Brain pericyte (primary cell): Measurements from ENCODE around the gene KIF16B.
"Not testable (repeated sequence)": the region's sequence is repeated elsewhere in the genome, so short reads cannot be mapped to it uniquely, and the experiment has no call there.

ENCODE experiments used
- DNase-seq: peaks from one replicate; pipeline ENCODE4 v3.0.0-alpha.2; 2012; ENCODE audit warnings: low read depth, low spot score

The KIF16B gene

GRCh38 chr20:16573001-16573965 lies at the start of gene KIF16B:
Gene KIF16B (minus strand): TSS chr20:16573448. CDS start chr20:16573275, 173 bp downstream.
- DNase-seq, result peak; percentile 68

GRCh38 chr20:16622501-16622900 lies 49.3 kb upstream of the KIF16B start:
- no peak for DNase-seq

GRCh38 chr20:16621435-16622141 lies 48.3 kb upstream of the KIF16B start:
- no peak for DNase-seq

GRCh38 chr20:16620961-16621360 lies 47.7 kb upstream of the KIF16B start:
- no peak for DNase-seq

- no peak for DNase-seq
Measured at GRCh38 chr20:16619953-16620352, 46.7 kb upstream of the KIF16B start.

GRCh38 chr20:16617056-16617455 lies 43.8 kb upstream of the KIF16B start:
- DNase-seq, result no peak

- no peak for DNase-seq
Measured at GRCh38 chr20:16616317-16616716, 43.1 kb upstream of the KIF16B start.

- no peak for DNase-seq
Measured at GRCh38 chr20:16615199-16615598, 42.0 kb upstream of the KIF16B start.

- no peak for DNase-seq
Measured at GRCh38 chr20:16613954-16614353, 40.7 kb upstream of the KIF16B start.

GRCh38 chr20:16612706-16613105 lies 39.5 kb upstream of the KIF16B start:
- DNase-seq, result no peak

- DNase-seq, result no peak
Measured at GRCh38 chr20:16611817-16612216, 38.6 kb upstream of the KIF16B start.

- DNase-seq, result no peak
Measured at GRCh38 chr20:16609066-16609465, 35.8 kb upstream of the KIF16B start.

GRCh38 chr20:16608277-16608650 lies 35.0 kb upstream of the KIF16B start:
- no peak for DNase-seq

- no peak for DNase-seq
Measured at GRCh38 chr20:16607364-16608276, 34.4 kb upstream of the KIF16B start.

GRCh38 chr20:16606468-16607070 lies 33.3 kb upstream of the KIF16B start:
- DNase-seq, result no peak

- DNase-seq, result no peak
Measured at GRCh38 chr20:16601047-16601446, 27.8 kb upstream of the KIF16B start.

- no peak for DNase-seq
Measured at GRCh38 chr20:16599257-16599656, 26.0 kb upstream of the KIF16B start.

- DNase-seq, result no peak
Measured at GRCh38 chr20:16596991-16597390, 23.7 kb upstream of the KIF16B start.

GRCh38 chr20:16596404-16596803 lies 23.2 kb upstream of the KIF16B start:
- not testable (repeated sequence) for DNase-seq

GRCh38 chr20:16595376-16595775 lies 22.1 kb upstream of the KIF16B start:
- DNase-seq, result no peak

GRCh38 chr20:16590041-16590633 lies 16.9 kb upstream of the KIF16B start:
- DNase-seq, result no peak
